Smooth muscle cell of the brain vasculature (primary cell): Measurements from ENCODE around the gene CD300A.

Source experiments
- DNase-seq: peaks from one replicate; pipeline ENCODE4 v3.0.0-alpha.2; 2012; ENCODE audit warnings: low read depth, low spot score

Gene CD300A

GRCh38 chr17:74439691-74440567, 26.5 kb upstream of the CD300A start:
- DNase-seq = no peak

- DNase-seq = no peak
Measured at GRCh38 chr17:74441537-74441936, 24.9 kb upstream of the CD300A start.

GRCh38 chr17:74442291-74442669, 24.2 kb upstream of the CD300A start:
- no peak for DNase-seq

- no peak for DNase-seq
Measured at GRCh38 chr17:74442670-74443515, 23.5 kb upstream of the CD300A start.

- DNase-seq = no peak
Measured at GRCh38 chr17:74443516-74444296, 22.7 kb upstream of the CD300A start.

- no peak for DNase-seq
Measured at GRCh38 chr17:74444406-74444805, 22.0 kb upstream of the CD300A start.

GRCh38 chr17:74445158-74445557, 21.3 kb upstream of the CD300A start:
- DNase-seq = no peak

GRCh38 chr17:74446551-74447500, 19.6 kb upstream of the CD300A start:
- no peak for DNase-seq

GRCh38 chr17:74447628-74448159, 18.7 kb upstream of the CD300A start:
- DNase-seq = no peak

- no peak for DNase-seq
Measured at GRCh38 chr17:74448756-74449155, 17.7 kb upstream of the CD300A start.

- DNase-seq = no peak
Measured at GRCh38 chr17:74449306-74449705, 17.1 kb upstream of the CD300A start.

GRCh38 chr17:74449773-74450172, 16.7 kb upstream of the CD300A start:
- DNase-seq = no peak

- no peak for DNase-seq
Measured at GRCh38 chr17:74450231-74450630, 16.2 kb upstream of the CD300A start.

- no peak for DNase-seq
Measured at GRCh38 chr17:74450925-74451403, 15.5 kb upstream of the CD300A start.

- no peak for DNase-seq
Measured at GRCh38 chr17:74451557-74451956, 14.9 kb upstream of the CD300A start.

GRCh38 chr17:74452033-74452840, 14.2 kb upstream of the CD300A start:
- no peak for DNase-seq

- DNase-seq = no peak
Measured at GRCh38 chr17:74452841-74453661, 13.4 kb upstream of the CD300A start.

GRCh38 chr17:74453665-74454196, 12.7 kb upstream of the CD300A start:
- DNase-seq = no peak
